ENCODE measurements around the gene GEMIN7. TPM values are rescaled to one million over a fixed set of nuclear protein-coding genes. Genes with fewer than 3 reads are reported as not detected.
A peak's percentile ranks its signal among the peaks of the same experiment; 100 is the strongest.
"Not testable (repeated sequence)": the region's sequence is repeated elsewhere in the genome, so short reads cannot be mapped to it uniquely, and the experiment has no call there.

The GEMIN7 gene
- total RNA-seq, 4 donors from 2014 or later = 18.8 to 29.8 (median 20.5) TPM

DNA sequence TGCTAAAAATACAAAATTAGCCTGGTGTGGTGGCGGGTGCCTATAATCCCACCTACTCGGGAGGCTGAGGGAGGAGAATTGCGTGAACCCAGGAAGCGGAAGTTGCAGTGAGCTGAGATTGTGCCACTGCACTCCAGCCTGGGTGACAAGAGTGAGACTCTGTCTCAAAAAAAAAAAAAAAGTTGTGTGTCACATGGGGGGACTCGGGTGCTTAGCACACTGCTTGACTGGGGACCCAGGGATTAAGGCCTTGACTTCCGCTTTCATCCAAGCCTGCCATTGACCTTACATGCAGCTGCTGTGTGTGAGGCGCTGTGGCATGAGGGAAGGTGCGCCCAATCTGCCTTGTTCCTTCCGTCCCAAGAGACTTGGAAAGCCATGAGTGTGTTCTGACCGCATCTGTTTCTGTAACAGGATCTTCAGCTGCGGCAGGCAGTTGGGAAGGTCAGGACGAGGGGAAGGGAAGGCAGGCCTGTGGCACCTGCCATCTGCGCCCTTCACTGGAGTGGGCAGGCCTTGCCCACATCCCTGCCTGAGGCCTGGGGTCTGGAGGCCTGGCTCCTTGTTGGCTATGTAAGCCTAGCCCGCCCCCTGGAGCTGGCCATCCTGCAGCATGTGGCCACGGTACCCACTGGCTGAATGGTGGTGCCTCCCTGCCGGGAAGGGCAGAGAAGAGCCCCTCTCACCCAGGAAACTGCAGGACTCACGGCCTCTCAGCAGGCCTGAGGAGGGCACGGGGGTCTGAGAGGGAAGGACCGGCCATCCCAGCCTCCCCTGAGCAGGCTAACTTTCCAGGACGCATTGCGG lies 37.0 kb downstream of the GEMIN7 start:
- no peak for TF ChIP-seq EP300 (IDR thresholded peaks at IDR 0.05)
- Histone ChIP-seq H3K36me3 (no peaks in the 10 kb centered on the region), H3K27me3 (no peaks in the 10 kb centered on the region), H3K4me3 (no peak overlapping the region), H3K4me1 (peaks cover 43% of the 10 kb centered on the region), H3K27ac (no peak overlapping the region), H3K9me3 (no peaks in the 10 kb centered on the region)
- 91% methylated on average over 20 of the region's 21 CpGs for WGBS
- DNase-seq (ENCODE audit: low spot score in 2 of 2) = no peak

DNA sequence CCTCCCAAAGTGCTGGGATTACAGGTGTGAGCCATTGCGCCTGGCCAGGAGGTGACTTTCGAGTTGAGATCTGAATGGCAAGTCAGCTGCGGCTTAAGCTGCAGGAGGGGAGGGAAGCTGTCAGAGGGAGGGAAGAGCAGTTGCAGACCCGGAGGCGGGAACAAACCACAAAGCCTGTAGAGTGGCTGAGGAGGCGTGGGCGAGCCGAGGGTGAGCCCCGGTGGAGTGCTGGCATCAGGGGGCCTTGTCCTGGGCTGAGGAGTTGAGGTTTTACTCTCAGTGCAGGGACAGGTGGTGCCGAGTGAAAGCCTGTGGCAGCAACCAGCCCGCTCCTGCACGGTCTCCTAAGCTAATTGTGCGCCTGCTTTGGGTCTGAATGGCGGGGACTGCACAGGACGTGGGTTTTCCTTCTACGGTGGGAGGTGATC lies 38.1 kb downstream of the GEMIN7 start:
- H3K27me3 ChIP-seq = no peaks in the 10 kb centered on the region
- no peak for DNase-seq (ENCODE audit: low spot score in 2 of 2)
- 52% methylated on average over 10 of the region's 16 CpGs for WGBS
- H3K27ac ChIP-seq = peak overlapping the region; percentile 52
- no peak overlapping the region for H3K4me3 ChIP-seq
- H3K36me3 ChIP-seq = no peaks in the 10 kb centered on the region
- H3K9me3 ChIP-seq = no peaks in the 10 kb centered on the region
- H3K4me1 ChIP-seq = peaks cover 55% of the 10 kb centered on the region
- no peak for TF ChIP-seq POLR2A (IDR thresholded peaks at IDR 0.05)
- TF ChIP-seq, protein P1, sequence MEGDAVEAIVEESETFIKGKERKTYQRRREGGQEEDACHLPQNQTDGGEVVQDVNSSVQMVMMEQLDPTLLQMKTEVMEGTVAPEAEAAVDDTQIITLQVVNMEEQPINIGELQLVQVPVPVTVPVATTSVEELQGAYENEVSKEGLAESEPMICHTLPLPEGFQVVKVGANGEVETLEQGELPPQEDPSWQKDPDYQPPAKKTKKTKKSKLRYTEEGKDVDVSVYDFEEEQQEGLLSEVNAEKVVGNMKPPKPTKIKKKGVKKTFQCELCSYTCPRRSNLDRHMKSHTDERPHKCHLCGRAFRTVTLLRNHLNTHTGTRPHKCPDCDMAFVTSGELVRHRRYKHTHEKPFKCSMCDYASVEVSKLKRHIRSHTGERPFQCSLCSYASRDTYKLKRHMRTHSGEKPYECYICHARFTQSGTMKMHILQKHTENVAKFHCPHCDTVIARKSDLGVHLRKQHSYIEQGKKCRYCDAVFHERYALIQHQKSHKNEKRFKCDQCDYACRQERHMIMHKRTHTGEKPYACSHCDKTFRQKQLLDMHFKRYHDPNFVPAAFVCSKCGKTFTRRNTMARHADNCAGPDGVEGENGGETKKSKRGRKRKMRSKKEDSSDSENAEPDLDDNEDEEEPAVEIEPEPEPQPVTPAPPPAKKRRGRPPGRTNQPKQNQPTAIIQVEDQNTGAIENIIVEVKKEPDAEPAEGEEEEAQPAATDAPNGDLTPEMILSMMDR (IDR thresholded peaks at IDR 0.05) = no peak

DNA sequence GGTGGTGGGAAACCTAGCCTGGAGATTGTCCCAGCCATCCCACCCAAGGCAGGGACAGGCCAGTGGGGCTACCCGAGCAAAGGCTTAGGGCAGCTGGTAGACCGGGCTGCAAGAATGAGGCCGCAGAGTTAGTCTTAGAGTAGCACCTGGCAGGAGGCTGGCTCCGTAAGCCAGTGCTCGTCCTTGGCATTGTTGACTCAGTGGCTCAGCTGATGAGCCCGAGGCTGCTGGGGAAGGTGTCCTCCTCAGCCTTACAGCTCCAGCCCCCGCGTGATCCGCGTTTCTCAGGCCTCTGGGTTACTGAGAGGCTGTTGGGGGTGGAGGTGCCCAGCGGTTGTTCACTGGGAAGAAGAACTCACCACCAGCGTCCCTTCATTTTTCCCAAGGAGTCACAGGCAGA lies 38.6 kb downstream of the GEMIN7 start:
- H3K36me3 ChIP-seq = no peaks in the 10 kb centered on the region
- peak overlapping the region; percentile 52 for H3K27ac ChIP-seq
- TF ChIP-seq POLR2A (IDR thresholded peaks at IDR 0.05) (no peak), POLR2AphosphoS5 (IDR thresholded peaks at IDR 0.05) (no peak), EP300 (IDR thresholded peaks at IDR 0.05) (no peak)
- TF ChIP-seq, protein P1 (IDR thresholded peaks at IDR 0.05) = no peak
- 60% methylated on average over 7 of the region's 12 CpGs for WGBS
- peaks cover 60% of the 10 kb centered on the region for H3K4me1 ChIP-seq
- DNase-seq (ENCODE audit: low spot score in 2 of 2) = no peak
- H3K9me3 ChIP-seq = no peaks in the 10 kb centered on the region
- no peak overlapping the region for H3K4me3 ChIP-seq
- no peaks in the 10 kb centered on the region for H3K27me3 ChIP-seq

DNA sequence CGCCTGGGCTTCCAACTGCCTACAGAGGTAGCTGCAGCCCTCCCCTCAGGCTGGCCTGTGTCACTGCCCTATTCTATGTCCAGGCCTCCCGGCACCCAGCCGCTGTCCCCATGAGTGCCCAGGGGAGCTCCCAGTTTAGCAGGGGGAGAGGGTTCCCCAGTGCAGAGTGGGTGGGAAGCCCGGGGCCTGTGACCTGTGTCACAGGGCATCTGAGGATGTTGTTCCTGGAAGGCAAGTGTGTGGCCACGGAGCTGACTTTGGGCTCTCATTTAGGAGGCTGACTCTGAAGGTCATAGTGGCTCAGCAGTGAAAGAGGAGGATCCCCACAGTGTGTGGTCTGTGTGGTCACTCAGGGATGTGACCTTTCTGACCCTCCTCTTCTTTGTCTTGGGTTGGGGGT lies 39.0 kb downstream of the GEMIN7 start:
- Histone ChIP-seq H3K4me3 (no peak overlapping the region), H3K9me3 (no peaks in the 10 kb centered on the region), H3K36me3 (no peaks in the 10 kb centered on the region), H3K27ac (peak overlapping the region; percentile 52), H3K27me3 (no peaks in the 10 kb centered on the region), H3K4me1 (peaks cover 64% of the 10 kb centered on the region)
- no peak for DNase-seq (ENCODE audit: low spot score in 2 of 2)
- TF ChIP-seq EP300 (IDR thresholded peaks at IDR 0.05) (no peak), POLR2AphosphoS5 (IDR thresholded peaks at IDR 0.05) (no peak), POLR2A (IDR thresholded peaks at IDR 0.05) (no peak)
- TF ChIP-seq, protein P1 (IDR thresholded peaks at IDR 0.05) = no peak
- WGBS = 80% methylated on average over 2 of the region's 5 CpGs

DNA sequence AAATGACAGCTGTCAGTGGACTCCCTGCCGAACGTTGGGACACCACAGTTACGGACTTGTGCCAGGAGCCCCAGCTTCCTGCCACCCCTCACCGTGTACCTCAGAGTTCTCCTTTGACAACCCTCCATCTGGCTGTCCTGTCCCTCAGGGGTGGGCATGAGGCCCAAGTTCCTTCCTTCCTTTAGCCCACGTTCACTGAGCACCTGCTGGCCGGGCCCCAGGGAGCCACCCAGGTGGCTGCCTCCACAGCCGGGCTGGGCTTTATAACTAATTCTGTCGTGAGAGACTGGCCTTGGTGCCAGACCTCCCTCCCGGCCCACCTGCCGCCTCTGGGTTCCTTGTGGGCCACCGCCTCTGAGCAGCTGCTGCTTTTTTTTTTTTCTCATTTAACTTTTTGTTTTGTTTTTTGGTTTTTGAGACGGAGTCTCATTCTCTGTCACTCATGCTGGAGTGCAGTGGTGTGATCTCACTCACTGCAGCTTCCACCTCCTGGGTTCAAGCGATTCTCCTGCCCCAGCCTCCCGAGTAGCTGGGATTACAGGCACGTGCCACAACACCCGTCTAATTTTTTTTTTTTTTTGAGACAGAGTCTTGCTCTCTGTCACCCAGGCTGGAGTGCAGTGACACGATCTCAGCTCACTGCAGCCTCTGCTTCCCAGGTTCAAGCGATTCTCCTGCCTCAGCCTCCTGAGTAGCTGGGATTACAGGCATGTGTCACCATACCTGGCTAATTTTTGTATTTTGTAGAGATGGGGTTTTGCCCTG lies 39.7 kb downstream of the GEMIN7 start:
- not testable (repeated sequence) for H3K36me3 ChIP-seq; H3K27me3 ChIP-seq; DNase-seq (ENCODE audit: low spot score in 2 of 2); H3K9me3 ChIP-seq; H3K4me3 ChIP-seq
- Histone ChIP-seq H3K27ac (peak overlapping the region; percentile 52), H3K4me1 (peaks cover 64% of the 10 kb centered on the region)
- WGBS = 47% methylated on average over 16 of the region's 18 CpGs

DNA sequence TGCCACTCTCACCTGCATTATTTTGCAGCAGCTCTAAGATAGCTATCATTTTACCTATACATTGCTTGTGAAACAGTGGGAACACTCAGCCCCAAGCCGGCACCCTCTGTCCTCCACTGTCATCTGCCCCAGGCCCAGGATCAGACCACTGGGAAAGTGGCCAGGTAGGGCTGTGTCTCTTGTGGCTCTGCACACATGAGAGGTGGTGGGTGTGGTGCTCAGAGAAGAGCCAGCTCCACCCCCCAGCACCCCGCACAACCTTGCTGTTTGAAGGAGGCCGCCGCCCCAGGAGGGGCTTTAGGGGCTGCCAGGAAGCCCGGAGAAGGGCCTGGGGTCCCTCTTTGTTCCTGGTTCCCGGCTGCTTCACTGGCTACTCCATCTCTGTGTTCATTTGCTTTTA lies 40.5 kb downstream of the GEMIN7 start:
- Histone ChIP-seq H3K4me1 (peaks cover 72% of the 10 kb centered on the region), H3K27ac (no peak overlapping the region), H3K9me3 (no peaks in the 10 kb centered on the region), H3K36me3 (no peaks in the 10 kb centered on the region), H3K27me3 (no peaks in the 10 kb centered on the region), H3K4me3 (no peak overlapping the region)
- WGBS = 61% methylated on average over 6 of the region's 6 CpGs
- no peak for DNase-seq (ENCODE audit: low spot score in 2 of 2)
- TF ChIP-seq, protein P1 (IDR thresholded peaks at IDR 0.05) = no peak
- TF ChIP-seq EP300 (IDR thresholded peaks at IDR 0.05) = no peak
- no peak for TF ChIP-seq POLR2AphosphoS5 (IDR thresholded peaks at IDR 0.05)
- TF ChIP-seq POLR2A (IDR thresholded peaks at IDR 0.05) = no peak

All from suprapubic skin (tissue), 4 donors.